GM19438 (cell line): ENCODE results near the gene KCNE3.

ENCODE experiments used
- ATAC-seq: cut with Tn5 transposase; IDR thresholded peaks from one replicate; pipeline ENCODE4 v1.9.1; 2021; ENCODE audit warnings: low read depth; ENCODE audit not compliant: unreplicated experiment

The KCNE3 gene, protein sequence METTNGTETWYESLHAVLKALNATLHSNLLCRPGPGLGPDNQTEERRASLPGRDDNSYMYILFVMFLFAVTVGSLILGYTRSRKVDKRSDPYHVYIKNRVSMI

GRCh38 chr11:74466916-74467885 is at the start of gene KCNE3:
Gene KCNE3, minus strand, starts transcription at chr11:74467549. Its CDS starts 9,986 bp downstream, at chr11:74457563.
- no peak for ATAC-seq

GRCh38 chr11:74507582-74507981 is 40.2 kb upstream of the KCNE3 start:
- no peak for ATAC-seq

DNA sequence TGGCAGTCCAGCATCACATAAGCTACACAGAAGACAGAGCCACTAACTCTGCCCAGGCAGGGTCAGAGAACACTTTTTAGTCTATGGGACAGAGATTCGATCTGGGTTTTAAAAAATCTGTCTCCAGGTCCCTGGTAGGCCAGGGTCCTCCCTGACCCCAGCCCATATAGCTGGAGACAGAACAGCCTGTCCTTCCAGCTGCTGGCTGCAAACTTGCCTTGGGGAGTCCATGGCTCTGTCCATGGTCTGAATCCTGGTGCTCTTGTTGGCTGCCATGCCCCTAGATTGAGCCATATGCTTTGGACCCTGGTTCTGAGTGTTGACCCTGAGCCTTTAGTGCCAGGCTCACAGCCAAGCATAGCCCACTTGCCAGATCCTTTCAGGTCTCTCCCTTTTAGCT is 39.5 kb upstream of the KCNE3 start:
- no peak for ATAC-seq

GRCh38 chr11:74505911-74506310 is 38.6 kb upstream of the KCNE3 start:
- no peak for ATAC-seq

GRCh38 chr11:74504100-74504691 is 36.8 kb upstream of the KCNE3 start:
- no peak for ATAC-seq

- ATAC-seq, result no peak
Measured at GRCh38 chr11:74494916-74495315, 27.6 kb upstream of the KCNE3 start.

DNA sequence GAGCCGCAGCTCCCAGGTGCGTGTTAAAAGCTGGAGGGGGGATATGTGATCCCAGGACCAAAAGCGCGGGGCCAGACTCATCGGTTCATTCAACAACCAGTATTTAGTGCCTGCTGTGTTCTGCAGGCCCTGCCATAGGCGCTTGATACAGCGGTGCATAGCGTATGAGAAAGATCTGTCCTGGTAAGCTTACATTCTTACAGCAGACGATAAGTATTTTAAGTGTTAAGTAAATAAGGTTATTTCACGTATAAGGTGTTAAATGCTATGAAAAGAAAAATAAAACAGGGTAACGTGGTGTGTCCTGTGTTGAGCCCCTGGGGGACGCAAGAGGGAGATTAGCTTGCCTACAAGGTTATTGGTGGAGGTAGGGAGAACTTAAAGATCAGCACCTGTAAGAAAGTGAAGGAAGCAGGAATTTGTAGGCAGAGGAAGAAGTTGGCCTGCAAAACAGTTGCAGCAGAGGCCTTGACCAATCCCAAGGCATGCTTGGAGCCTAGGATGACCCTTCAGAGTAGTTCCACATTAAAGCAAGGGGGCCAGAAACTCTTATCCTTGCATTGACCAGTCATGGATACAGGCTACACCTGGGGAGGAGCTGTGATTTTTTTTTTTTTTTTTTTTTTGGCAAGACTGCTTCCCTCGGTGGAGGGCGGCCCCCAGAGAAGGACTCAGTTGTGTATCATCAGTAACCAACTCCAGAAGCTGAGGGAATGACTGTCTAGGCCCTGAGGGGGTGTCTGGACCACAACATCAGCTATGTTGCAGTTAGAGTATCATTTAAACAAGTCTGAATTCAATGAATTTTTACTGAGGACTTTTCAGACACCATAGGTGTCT is 26.7 kb upstream of the KCNE3 start:
- ATAC-seq, result no peak

DNA sequence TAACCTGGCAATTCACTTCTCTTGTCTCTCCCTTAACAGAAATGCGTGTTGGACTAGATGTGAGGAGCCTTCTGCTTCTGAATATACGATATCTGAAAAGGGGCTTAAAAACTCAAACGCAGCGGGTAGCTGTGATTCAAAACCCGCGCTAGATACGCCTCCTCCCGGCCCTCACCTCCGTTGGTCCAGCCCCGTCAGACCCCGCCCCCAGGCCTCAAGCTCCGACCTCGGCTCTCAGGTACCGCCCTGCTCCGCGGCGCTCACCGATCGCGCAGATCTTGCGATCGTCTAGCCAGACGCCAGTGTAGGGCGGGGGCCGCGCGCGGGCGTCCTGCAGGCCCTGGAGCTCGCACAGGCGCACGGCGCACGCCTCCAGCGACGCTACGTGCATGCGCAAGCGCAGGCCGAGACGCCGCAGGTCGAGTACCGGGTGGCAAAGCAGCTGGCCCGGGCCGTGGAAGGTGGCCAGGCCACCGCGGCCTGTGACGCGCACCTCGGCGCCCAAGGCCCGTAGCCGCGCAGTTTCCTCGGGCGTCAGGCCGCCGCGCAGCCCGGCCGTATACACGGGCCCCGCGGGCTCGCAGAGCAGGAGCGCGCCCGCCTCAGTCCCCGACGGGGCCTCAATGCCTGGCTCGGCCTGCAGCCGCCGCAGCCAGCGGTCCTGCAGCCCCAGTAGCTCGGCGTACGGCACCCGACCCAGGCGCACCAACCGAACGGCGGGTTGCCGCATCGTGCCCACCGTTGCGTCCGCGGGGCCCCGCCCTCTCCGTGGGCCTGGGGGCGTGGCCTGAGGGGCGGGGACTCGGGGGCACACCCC is 25.8 kb upstream of the KCNE3 start, which contains the start of gene LIPT2:
Gene LIPT2, minus strand, starts transcription at position 751 of the 817 bp plus-strand sequence. Its CDS starts 21 bp downstream, at position 730.
- ATAC-seq, result peak; percentile 97

GRCh38 chr11:74492084-74492483 is 24.7 kb upstream of the KCNE3 start:
- ATAC-seq, result no peak

- ATAC-seq, result no peak
Measured at GRCh38 chr11:74490941-74491340, 23.6 kb upstream of the KCNE3 start.

- no peak for ATAC-seq
Measured at GRCh38 chr11:74487875-74488274, 20.5 kb upstream of the KCNE3 start.

- ATAC-seq, result no peak
Measured at GRCh38 chr11:74485868-74486267, 18.5 kb upstream of the KCNE3 start.

- ATAC-seq, result no peak
Measured at GRCh38 chr11:74480688-74481417, 13.5 kb upstream of the KCNE3 start.

DNA sequence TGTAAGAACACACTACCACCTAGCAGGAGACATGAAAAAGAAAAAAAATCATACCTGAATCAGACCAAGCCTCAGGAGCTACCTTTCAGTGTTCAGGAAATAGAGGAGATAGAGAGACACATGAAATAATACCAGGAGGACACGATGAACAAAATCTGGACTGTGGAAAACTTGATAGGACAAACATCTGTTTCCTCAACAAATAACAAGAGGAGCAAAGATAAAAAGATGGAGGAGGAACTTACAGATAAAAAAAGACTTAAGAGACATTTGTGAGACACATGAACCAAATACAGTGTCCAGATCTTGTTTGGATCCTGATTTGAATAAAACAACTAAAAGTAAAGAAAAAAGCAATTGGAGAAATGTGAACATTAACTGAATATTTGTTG is 12.4 kb upstream of the KCNE3 start:
- ATAC-seq, result no peak

GRCh38 chr11:74478877-74479731 is 11.8 kb upstream of the KCNE3 start:
- ATAC-seq, result no peak

- ATAC-seq, result no peak
Measured at GRCh38 chr11:74476536-74476935, 9.2 kb upstream of the KCNE3 start.

- no peak for ATAC-seq
Measured at GRCh38 chr11:74474316-74474715, 7.0 kb upstream of the KCNE3 start.
